Stomach (tissue), 9 donors: ENCODE measurements around the gene POMT2. TPM values are rescaled to one million over a fixed set of nuclear protein-coding genes. Genes with fewer than 3 reads are reported as not detected.

Experiments used
- DNase-seq, 2 donors: peaks; one replicate each; pipeline versions ENCODE4 v3.0.0 to v3.0.0-alpha.2; 2013 to 2019
- H3K27ac ChIP-seq, 5 donors: fragments of 200-600 bp in 4 of 5; sonication (generic) in 4 of 5; one replicate each; pipeline ENCODE4 v1.5.1; 2013 to 2019; ENCODE audit warnings: mild to moderate bottlenecking in 1 of 5, moderate library complexity in 1 of 5
- H3K27me3 ChIP-seq, 3 donors: fragments of 200-600 bp; sonication (generic); one replicate each; pipeline ENCODE4 v1.5.1; 2017 to 2019; ENCODE audit warnings: mixed run types in 1 of 3
- H3K36me3 ChIP-seq, 4 donors: fragments of 200-600 bp; sonication (generic); 1 replicate in 3 of 4; 2 replicates in 1 of 4; pipeline ENCODE4 v1.5.1; 2016 to 2019
- H3K4me1 ChIP-seq, 4 donors: fragments of 200-600 bp; sonication (generic); one replicate each; pipeline ENCODE4 v1.5.1; 2016 to 2019
- H3K4me3 ChIP-seq, 4 donors: fragments of 200-600 bp; sonication (generic) in 3 of 4; one replicate each; pipeline ENCODE4 v1.5.1; 2016 to 2019; ENCODE audit warnings: mild to moderate bottlenecking in 1 of 4
- H3K9me3 ChIP-seq, 4 donors: fragments of 200-600 bp; sonication (generic); one replicate each; pipeline ENCODE4 v1.5.1; 2016 to 2019
- CTCF ChIP-seq, 7 experiments: fragments of 450-650 bp in 4 of 7; fragments of 200-600 bp in 3 of 7; sonication (generic) in 3 of 7; IDR thresholded peaks; one replicate each; pipeline ENCODE4 v1.5.1; 2016 to 2019; ENCODE audit warnings: antibody characterized with exemption in 7 of 7, control low read depth in 2 of 7, mild to moderate bottlenecking in 1 of 7
- EP300 ChIP-seq: sonication (generic); formaldehyde crosslinking; IDR thresholded peaks from one replicate; pipeline ENCODE4 v1.6.1; 2017; ENCODE audit warnings: antibody characterized with exemption
- POLR2A ChIP-seq, 4 donors: fragments of 450-650 bp; IDR thresholded peaks; one replicate each; pipeline ENCODE4 v1.6.1; 2016; ENCODE audit warnings: antibody characterized with exemption in 4 of 4, control low read depth in 2 of 4, mild to moderate bottlenecking in 1 of 4, moderate library complexity in 1 of 4
- POLR2AphosphoS5 ChIP-seq, 3 donors: sonication (generic); formaldehyde crosslinking; IDR thresholded peaks; one replicate each; pipeline ENCODE4 v1.6.1; 2016; ENCODE audit warnings: antibody characterized with exemption in 3 of 3
- WGBS, 5 donors: extraction: QIAGEN DNeasy Blood & Tissue Kit in 3 of 5; methylation state at CpG; one replicate each; pipeline versions ENCODE4 v1.1.5 to v1.1.7; 2013 to 2018; 5-methylcytosine and 5-hydroxymethylcytosine counted together
- intact Hi-C: fragments of 100-400 bp; cut with DNase I; formaldehyde crosslinking; loops from one replicate; pipeline ENCODE4 v1.15.1; 2023; ENCODE audit warnings: low total_unique reads
- polyA plus RNA-seq, 3 donors: library from polyadenylated mRNA; stranded (reverse); fragments of 200-250 nt; gene quantifications; one replicate each; pipeline ENCODE4 v1.2.3, GENCODE V29; 2013
- total RNA-seq, 5 donors: library from RNA; depleted of rRNA; stranded (reverse); fragments of >200 nt; gene quantifications; one replicate each; pipeline versions ENCODE4 v1.1.0 to v1.2.3, GENCODE V29; 2014 to 2016
- donor health status: healthy with polysubstance abuse.
- donor health status: Bipolar disorder and iron deficiency.
- donor health status: healthy.

Gene POMT2
- total and polyA plus RNA-seq, 8 donors = 7.3 to 33.8 (median 12.2) TPM

GRCh38 chr14:77242752-77243151 is 77.9 kb downstream of the POMT2 start:
- no peak for DNase-seq

DNA sequence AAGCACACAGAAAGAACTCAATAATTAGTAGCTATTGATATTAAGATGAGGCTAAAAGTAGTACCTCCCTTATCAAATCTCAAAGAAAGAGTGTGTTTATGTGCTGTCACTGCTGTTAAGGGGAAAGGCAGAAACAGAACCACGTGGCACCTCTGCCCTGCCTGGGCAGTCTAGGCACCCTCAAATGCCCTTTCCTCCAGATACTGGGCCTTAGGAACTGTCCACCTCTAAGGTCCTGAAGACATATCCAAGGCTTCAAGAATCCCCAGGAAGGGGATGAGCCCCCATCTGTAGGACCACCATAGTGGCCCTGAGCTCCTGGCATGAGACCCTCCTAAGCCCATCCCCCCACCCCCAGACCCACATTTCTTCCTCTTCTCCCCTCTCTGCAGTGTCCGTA is 78.7 kb downstream of the POMT2 start:
- DNase-seq = no peak
- Histone ChIP-seq H3K27me3 (peaks cover 0 to 5% (median 0%) of the 10 kb centered on the region in 3 donors), H3K9me3 (no peaks in the 10 kb centered on the region), H3K4me1 (no peaks in the 10 kb centered on the region), H3K4me3 (no peak overlapping the region), H3K36me3 (no peaks in the 10 kb centered on the region), H3K27ac (no peak overlapping the region)
- intact Hi-C loops = no loop called here
- WGBS, 5 donors = 47 to 54% (median 51%) methylated on average over 2 of the region's 2 CpGs
- TF ChIP-seq POLR2A (IDR thresholded peaks at IDR 0.05) = no peak
- TF ChIP-seq EP300 = no peak
- TF ChIP-seq POLR2AphosphoS5 (IDR thresholded peaks at IDR 0.05) = no peak
- TF ChIP-seq CTCF (IDR thresholded peaks at IDR 0.05) = no peak

More at GRCh38 chr14:77242752-77243151, 77.9 kb downstream of the POMT2 start:
- Histone ChIP-seq H3K4me3 (no peak overlapping the region), H3K4me1 (no peaks in the 10 kb centered on the region), H3K9me3 (no peaks in the 10 kb centered on the region), H3K27me3 (no peaks in the 10 kb centered on the region), H3K27ac (no peak overlapping the region), H3K36me3 (no peaks in the 10 kb centered on the region)
- TF ChIP-seq POLR2AphosphoS5 (IDR thresholded peaks at IDR 0.05) = no peak
- no peak for TF ChIP-seq CTCF (IDR thresholded peaks at IDR 0.05)
- no peak for TF ChIP-seq EP300
- TF ChIP-seq POLR2A (IDR thresholded peaks at IDR 0.05) = no peak
- WGBS, 5 donors = 65 to 78% (median 75%) methylated on average over 12 of the region's 12 CpGs
- intact Hi-C loops = no loop called here

GRCh38 chr14:77240336-77240915 is 80.3 kb downstream of the POMT2 start:
- intact Hi-C loops = no loop called here
- TF ChIP-seq EP300 (no peak), POLR2AphosphoS5 (IDR thresholded peaks at IDR 0.05) (no peak), CTCF (IDR thresholded peaks at IDR 0.05) (no peak), POLR2A (IDR thresholded peaks at IDR 0.05) (no peak)
- WGBS, 5 donors = 74 to 80% (median 76%) methylated on average over 12 to 15 of the region's 15 CpGs
- Histone ChIP-seq H3K27ac (no peak overlapping the region), H3K36me3 (no peaks in the 10 kb centered on the region), H3K27me3 (peaks cover 0 to 5% (median 0%) of the 10 kb centered on the region in 3 donors), H3K9me3 (no peaks in the 10 kb centered on the region), H3K4me1 (no peaks in the 10 kb centered on the region), H3K4me3 (no peak overlapping the region)
- no peak for DNase-seq

DNA sequence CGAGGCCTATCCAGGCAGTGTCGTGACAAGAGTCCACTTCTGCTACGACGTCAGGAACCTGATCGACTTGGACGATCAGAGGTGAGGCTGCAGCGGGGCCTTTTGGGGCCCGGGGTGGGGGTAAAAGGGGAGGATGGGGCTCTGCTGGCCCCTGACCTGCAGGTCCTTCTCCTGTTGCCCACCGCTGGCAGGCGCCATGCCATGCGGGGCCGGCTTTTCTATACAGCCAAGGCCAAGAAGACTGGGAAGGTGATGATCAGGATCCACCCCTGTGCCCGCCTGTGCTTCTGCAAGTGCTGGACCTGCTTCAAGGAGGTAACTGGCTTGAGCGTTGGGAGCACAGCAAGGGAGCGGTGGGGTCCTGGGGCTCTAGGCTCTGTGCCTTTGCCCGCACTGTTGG is 81.3 kb downstream of the POMT2 start:
- Histone ChIP-seq H3K36me3 (no peaks in the 10 kb centered on the region), H3K27me3 (peaks cover 0 to 5% (median 0%) of the 10 kb centered on the region in 3 donors), H3K27ac (no peak overlapping the region), H3K4me3 (no peak overlapping the region), H3K9me3 (no peaks in the 10 kb centered on the region), H3K4me1 (no peaks in the 10 kb centered on the region)
- no peak for DNase-seq
- 87 to 94% (median 91%) methylated on average over 2 to 16 of the region's 16 CpGs for WGBS, 5 donors
- no peak for TF ChIP-seq POLR2A (IDR thresholded peaks at IDR 0.05)
- no peak for TF ChIP-seq EP300
- no peak for TF ChIP-seq POLR2AphosphoS5 (IDR thresholded peaks at IDR 0.05)
- TF ChIP-seq CTCF (IDR thresholded peaks at IDR 0.05) = no peak
- intact Hi-C loops = no loop called here
